Tibial nerve (tissue), 4 donors: ENCODE measurements around the gene MTHFD1L. TPM values are rescaled to one million over a fixed set of nuclear protein-coding genes. Genes with fewer than 3 reads are reported as not detected.

ENCODE experiments used
- DNase-seq, 2 donors: peaks; one replicate each; pipeline ENCODE4 v3.0.0-alpha.2; 2019; ENCODE audit warnings: low spot score in 2 of 2
- H3K27ac ChIP-seq, 4 donors: fragments of 200-600 bp; sonication (generic) in 3 of 4; one replicate each; pipeline ENCODE4 v1.5.1; 2017 to 2019; ENCODE audit warnings: mild to moderate bottlenecking in 1 of 4
- H3K27me3 ChIP-seq, 2 donors: fragments of 200-600 bp; sonication (generic) in 1 of 2; one replicate each; pipeline versions ENCODE4 v1.5.1 to v1.6.0; 2017 to 2019
- H3K36me3 ChIP-seq, 3 donors: fragments of 200-600 bp; sonication (generic); one replicate each; pipeline ENCODE4 v1.5.1; 2018 to 2019
- H3K4me1 ChIP-seq, 4 donors: fragments of 200-600 bp; sonication (generic) in 3 of 4; one replicate each; pipeline ENCODE4 v1.5.1; 2017 to 2019
- H3K4me3 ChIP-seq, 4 donors: fragments of 200-600 bp; sonication (generic) in 3 of 4; one replicate each; pipeline ENCODE4 v1.5.1; 2017 to 2019; ENCODE audit warnings: mild to moderate bottlenecking in 1 of 4, moderate library complexity in 1 of 4
- H3K9me3 ChIP-seq, 4 donors: fragments of 200-600 bp; sonication (generic) in 3 of 4; one replicate each; pipeline ENCODE4 v1.5.1; 2017 to 2019
- CTCF ChIP-seq, 5 experiments: fragments of 200-600 bp in 3 of 5; fragments of 450-650 bp in 2 of 5; sonication (generic) in 3 of 5; IDR thresholded peaks; one replicate each; pipeline ENCODE4 v1.5.1; 2016 to 2019; ENCODE audit warnings: antibody characterized with exemption in 5 of 5, mild to moderate bottlenecking in 3 of 5, moderate library complexity in 2 of 5
- EP300 ChIP-seq, 2 donors: sonication (generic); formaldehyde crosslinking; IDR thresholded peaks; one replicate each; pipeline ENCODE4 v1.6.1; 2017; ENCODE audit warnings: antibody characterized with exemption in 2 of 2, mild to moderate bottlenecking in 1 of 2
- POLR2A ChIP-seq, 2 donors: fragments of 450-650 bp; IDR thresholded peaks; one replicate each; pipeline ENCODE4 v1.6.1; 2017; ENCODE audit warnings: antibody characterized with exemption in 2 of 2, mild to moderate bottlenecking in 2 of 2, moderate library complexity in 2 of 2
- WGBS, 2 donors: methylation state at CpG; one replicate each; pipeline ENCODE4 v1.1.5; 2018; 5-methylcytosine and 5-hydroxymethylcytosine counted together
- total RNA-seq, 4 donors: library from RNA; depleted of rRNA; stranded (reverse); fragments of >200 nt; gene quantifications; one replicate each; pipeline ENCODE4 v1.1.0, GENCODE V29; 2016

The MTHFD1L gene
- total RNA-seq, 4 donors from 2014 or later = 8.4 to 35.1 (median 13.1) TPM

DNA sequence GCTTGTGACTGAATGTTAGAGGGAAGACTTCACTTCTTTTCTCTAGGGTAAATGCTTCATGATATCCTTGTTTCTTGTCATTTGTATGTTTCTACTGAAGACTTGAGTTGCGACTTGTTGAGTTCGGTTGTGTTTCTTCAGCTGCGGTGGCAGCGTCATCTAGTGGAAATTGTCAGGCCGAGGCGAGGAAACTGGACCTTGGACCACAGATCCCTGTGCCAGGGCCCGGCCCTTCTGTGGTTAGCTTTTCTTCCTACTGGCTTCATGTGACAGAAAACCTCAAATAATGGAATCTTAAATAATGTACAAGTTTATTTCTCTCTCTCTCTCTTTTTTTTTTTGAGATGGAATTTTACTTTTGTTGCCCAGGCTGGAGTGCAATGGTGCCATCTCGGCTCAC is 12.4 kb downstream of the MTHFD1L start:
- DNase-seq = no peak
- H3K27me3 ChIP-seq = no peaks in the 10 kb centered on the region
- WGBS, 2 donors = 89 to 92% methylated on average over 8 of the region's 8 CpGs
- H3K36me3 ChIP-seq = no peaks in the 10 kb centered on the region
- TF ChIP-seq CTCF (IDR thresholded peaks at IDR 0.05) = peak in 1 of 5 experiments; percentile 13
- no peak for TF ChIP-seq EP300 (IDR thresholded peaks at IDR 0.05)
- no peak overlapping the region for H3K4me3 ChIP-seq
- peaks cover 0 to 29% (median 9%) of the 10 kb centered on the region in 4 donors for H3K4me1 ChIP-seq
- H3K9me3 ChIP-seq = no peaks in the 10 kb centered on the region
- H3K27ac ChIP-seq = no peak overlapping the region

GRCh38 chr6:150878347-150879213 is 13.1 kb downstream of the MTHFD1L start:
- peak overlapping the region in 1 of 4 donors; percentile 13 for H3K27ac ChIP-seq
- 83 to 84% methylated on average over 9 of the region's 9 CpGs for WGBS, 2 donors
- TF ChIP-seq POLR2A (IDR thresholded peaks at IDR 0.05) (no peak), EP300 (IDR thresholded peaks at IDR 0.05) (no peak), CTCF (IDR thresholded peaks at IDR 0.05) (no peak)
- H3K4me3 ChIP-seq = no peak overlapping the region
- H3K9me3 ChIP-seq = no peaks in the 10 kb centered on the region
- no peaks in the 10 kb centered on the region for H3K36me3 ChIP-seq
- DNase-seq = no peak
- H3K4me1 ChIP-seq = peaks cover 0 to 36% (median 9%) of the 10 kb centered on the region in 4 donors
- H3K27me3 ChIP-seq = no peaks in the 10 kb centered on the region

DNA sequence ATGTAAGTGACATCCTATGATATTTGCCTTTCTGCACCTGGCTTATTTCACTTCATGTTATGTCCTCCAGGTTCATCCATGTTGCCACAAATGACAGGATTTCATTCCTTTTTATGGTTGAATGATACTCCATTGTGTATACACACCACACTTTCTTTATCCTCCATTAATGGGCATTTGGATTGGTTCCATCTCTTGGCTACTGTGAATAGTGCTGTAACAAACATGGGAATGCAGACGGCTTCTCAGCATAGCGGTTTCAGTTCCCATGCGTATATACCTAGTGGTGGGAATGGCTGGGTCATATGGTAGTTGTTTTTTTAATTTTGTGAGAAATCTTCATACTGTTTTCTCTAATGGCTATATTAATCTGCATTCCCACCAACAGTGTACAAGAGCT is 14.8 kb downstream of the MTHFD1L start:
- Histone ChIP-seq H3K4me3 (no peak overlapping the region), H3K36me3 (no peaks in the 10 kb centered on the region), H3K9me3 (no peaks in the 10 kb centered on the region), H3K4me1 (peaks cover 0 to 44% (median 12%) of the 10 kb centered on the region in 4 donors), H3K27me3 (no peaks in the 10 kb centered on the region), H3K27ac (peak overlapping the region in 1 of 4 donors; percentile 36)
- TF ChIP-seq EP300 (IDR thresholded peaks at IDR 0.05) (no peak), POLR2A (IDR thresholded peaks at IDR 0.05) (no peak), CTCF (IDR thresholded peaks at IDR 0.05) (no peak)
- 87 to 93% methylated on average over 3 of the region's 3 CpGs for WGBS, 2 donors
- no peak for DNase-seq

DNA sequence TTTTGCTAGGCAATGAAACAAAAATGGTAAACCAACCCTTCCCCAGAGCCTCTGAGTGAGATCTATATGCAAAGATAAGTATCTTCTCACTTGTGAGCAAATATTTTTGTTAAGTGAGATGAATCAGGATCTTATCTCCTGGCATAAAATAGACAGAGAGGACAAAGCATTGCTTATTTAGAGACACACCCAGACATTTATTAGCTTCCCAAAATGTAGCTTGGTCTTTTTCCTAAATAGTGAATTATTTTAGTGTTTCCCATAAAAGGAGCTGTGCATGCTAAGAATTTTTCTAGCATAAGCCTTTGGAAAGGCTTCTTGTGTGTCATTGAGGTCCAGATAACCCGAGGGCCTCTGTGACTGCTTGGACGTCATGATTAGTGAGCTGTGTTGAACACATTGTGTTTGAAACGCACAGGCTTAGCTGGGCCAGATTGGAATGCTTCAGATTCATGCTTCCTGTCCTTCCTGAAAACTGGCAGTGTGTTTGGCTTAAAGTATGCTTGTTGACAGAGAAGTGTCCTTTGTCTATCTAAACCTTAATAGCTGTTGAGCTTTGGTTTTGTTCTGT is 16.5 kb downstream of the MTHFD1L start:
- TF ChIP-seq EP300 (IDR thresholded peaks at IDR 0.05) = peak; percentile 74 to 85
- no peak for TF ChIP-seq CTCF (IDR thresholded peaks at IDR 0.05)
- no peak for TF ChIP-seq POLR2A (IDR thresholded peaks at IDR 0.05)
- no peaks in the 10 kb centered on the region for H3K9me3 ChIP-seq
- H3K36me3 ChIP-seq = no peaks in the 10 kb centered on the region
- 11 to 22% methylated on average over 3 of the region's 3 CpGs for WGBS, 2 donors
- DNase-seq = peak in 1 of 2 donors; percentile 28
- H3K27ac ChIP-seq = peak overlapping the region; percentile 15 to 90 (median 54)
- H3K27me3 ChIP-seq = no peaks in the 10 kb centered on the region
- no peak overlapping the region for H3K4me3 ChIP-seq
- H3K4me1 ChIP-seq = peaks cover 0 to 40% (median 12%) of the 10 kb centered on the region in 4 donors

DNA sequence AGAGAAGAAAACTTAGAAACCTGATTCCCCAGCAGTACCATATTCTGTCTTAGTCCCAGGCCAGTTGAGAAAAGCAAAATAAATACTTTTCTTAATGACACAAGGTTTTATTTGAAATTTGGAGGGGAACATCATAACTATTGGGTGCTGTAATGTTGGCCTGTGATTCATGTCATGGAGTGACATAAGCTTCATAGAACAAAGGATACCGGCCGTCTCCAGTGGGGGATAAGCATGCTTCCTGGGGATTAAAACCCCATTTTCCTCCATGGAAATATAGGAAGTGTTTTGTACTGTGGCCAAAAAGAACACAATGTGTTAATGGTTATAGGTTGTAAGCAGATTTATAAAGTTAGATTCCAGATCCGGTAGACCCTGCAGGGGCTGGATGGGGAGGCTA is 18.0 kb downstream of the MTHFD1L start:
- DNase-seq = no peak
- Histone ChIP-seq H3K4me3 (no peak overlapping the region), H3K27me3 (no peaks in the 10 kb centered on the region), H3K9me3 (no peaks in the 10 kb centered on the region), H3K27ac (peak overlapping the region in 3 of 4 donors; percentile 43 to 90 (median 88)), H3K4me1 (peaks cover 0 to 40% (median 12%) of the 10 kb centered on the region in 4 donors), H3K36me3 (peaks cover 0 to 7% (median 0%) of the 10 kb centered on the region in 3 donors)
- TF ChIP-seq EP300 (IDR thresholded peaks at IDR 0.05) = no peak
- no peak for TF ChIP-seq POLR2A (IDR thresholded peaks at IDR 0.05)
- TF ChIP-seq CTCF (IDR thresholded peaks at IDR 0.05) = no peak
- WGBS, 2 donors = 58 to 67% methylated on average over 3 of the region's 3 CpGs
